Measurements from ENCODE around the gene LEP.

- TF ChIP-seq POLR2AphosphoS5 (IDR thresholded peaks at IDR 0.05; ENCODE audit: low read depth, low read length) (no peak), CTCF (IDR thresholded peaks at IDR 0.05) (no peak; the same call in none of the 2 replicates), SIN3A (IDR thresholded peaks at IDR 0.05; ENCODE audit: borderline replicate concordance, insufficient read depth, low read depth, low read length) (no peak), TCF7L2 (IDR thresholded peaks at IDR 0.05; ENCODE audit: low read depth, low read length) (no peak), REST (IDR thresholded peaks at IDR 0.05; ENCODE audit: insufficient read depth in 1 of 2, low read depth in 2 of 2, low read length in 1 of 2) (no peak)
Measured at GRCh38 chr7:128210036-128210347, 31.1 kb upstream of the LEP start.

Data from Panc1 (cell line).